D721Med (cell line): Measurements from ENCODE around the gene OR6X1.

Source experiments
- DNase-seq: peaks from one replicate; pipeline ENCODE4 v3.0.0; 2011; ENCODE audit warnings: low spot score; ENCODE audit not compliant: insufficient read length
- FAIRE-seq: peaks from 2 replicates; lab custom pipeline; 2011; peaks lifted over from hg19 to GRCh38; lab: Jason Lieb, UNC
- CTCF ChIP-seq: IDR thresholded peaks from 2 replicates; pipeline ENCODE4 v1.5.1; 2012; ENCODE audit warnings: mild to moderate bottlenecking, control low read depth; ENCODE audit not compliant: insufficient read depth; ENCODE audit errors: missing control alignments

The OR6X1 gene

DNA sequence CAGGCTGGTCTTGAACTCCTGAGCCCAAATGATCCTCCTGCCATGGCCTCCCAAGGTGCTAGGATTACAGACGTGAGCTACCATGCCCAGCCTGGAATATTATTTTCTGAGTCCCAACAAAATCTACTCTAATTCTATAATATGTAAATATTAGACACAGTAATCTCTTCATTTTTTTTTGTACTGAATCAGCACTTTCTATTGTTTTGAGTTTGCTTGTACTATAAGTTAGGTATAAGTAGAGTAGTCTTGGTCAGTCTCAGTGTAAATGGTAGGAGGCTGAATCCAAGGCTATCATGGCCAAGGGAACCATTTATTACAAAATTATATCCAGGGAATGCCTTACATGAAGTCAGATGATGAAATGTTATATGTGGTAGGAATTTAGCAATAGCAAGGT, 19.6 kb upstream of the OR6X1 start:
- no peak for FAIRE-seq

GRCh38 chr11:123773026-123773425, 18.7 kb upstream of the OR6X1 start:
- FAIRE-seq (no peak), DNase-seq (no peak)
- no peak for TF ChIP-seq CTCF

More for the DNA sequence above, 19.6 kb upstream of the OR6X1 start:
- no peak for DNase-seq
- no peak for TF ChIP-seq CTCF

DNA sequence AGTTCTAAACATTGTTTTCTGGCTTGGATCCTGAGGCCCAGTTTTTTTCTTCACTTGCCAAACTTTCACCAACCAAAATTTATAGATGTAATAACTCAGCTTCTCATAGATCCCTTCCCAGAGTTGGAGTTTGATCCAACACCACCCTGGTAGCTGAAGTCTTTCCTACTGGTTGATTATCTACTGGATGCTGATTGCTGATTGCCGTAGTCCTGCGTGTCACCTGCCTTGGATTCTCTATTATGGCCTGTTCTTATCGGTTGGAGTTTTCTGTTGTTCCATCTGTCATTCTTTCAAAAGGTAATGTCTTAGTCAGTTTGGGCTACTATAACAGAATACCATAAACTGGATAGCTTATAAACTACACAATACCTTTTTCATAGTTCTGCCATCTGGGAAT, 17.3 kb upstream of the OR6X1 start:
- no peak for TF ChIP-seq CTCF
- DNase-seq (no peak), FAIRE-seq (no peak)

- no peak for FAIRE-seq
- TF ChIP-seq CTCF = no peak
Observed at GRCh38 chr11:123770712-123771111, 16.4 kb upstream of the OR6X1 start.

GRCh38 chr11:123765601-123766000, 11.3 kb upstream of the OR6X1 start:
- DNase-seq (no peak), FAIRE-seq (no peak)
- no peak for TF ChIP-seq CTCF

More at GRCh38 chr11:123770712-123771111, 16.4 kb upstream of the OR6X1 start:
- DNase-seq = no peak

- no peak for TF ChIP-seq CTCF
- no peak for DNase-seq
- FAIRE-seq = no peak
Observed at GRCh38 chr11:123762422-123762821, 8.1 kb upstream of the OR6X1 start.

DNA sequence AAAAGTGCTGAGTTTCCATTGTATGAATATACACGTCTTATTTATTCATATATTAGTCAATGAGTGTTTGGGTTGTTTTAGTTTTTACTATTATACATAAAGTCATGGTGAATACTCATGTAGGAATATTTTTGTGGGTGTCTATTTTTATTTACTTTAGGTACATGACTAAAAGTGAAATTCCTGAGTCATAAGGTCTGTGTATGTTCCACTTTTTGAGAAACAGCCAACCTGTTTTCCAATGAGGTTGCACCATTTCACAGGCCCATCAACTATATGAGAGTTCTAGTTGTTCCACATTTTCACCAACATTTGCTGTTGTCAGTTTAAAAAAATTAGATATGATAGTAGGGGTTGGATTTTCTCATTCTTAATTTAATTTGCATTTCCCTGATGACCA, 6.6 kb upstream of the OR6X1 start:
- DNase-seq = no peak
- no peak for TF ChIP-seq CTCF
- FAIRE-seq = no peak
